Measurements from ENCODE around the gene SLC35F3. TPM values are rescaled to one million over a fixed set of nuclear protein-coding genes. Genes with fewer than 3 reads are reported as not detected.
A peak's percentile ranks its signal among the peaks of the same experiment; 100 is the strongest.

The SLC35F3 gene
- polyA plus RNA-seq, 1 of the 3 experiments (the other 2 are of a cell fraction): 0.87 TPM

GRCh38 chr1:234355782-234356510, 451.5 kb downstream of the SLC35F3 start:
- H3K9me2 ChIP-seq: no peaks in the 10 kb centered on the region
- no peaks in the 10 kb centered on the region for H3K9me3 ChIP-seq
- no peak overlapping the region for H3K9ac ChIP-seq
- no peaks in the 10 kb centered on the region for H3F3A ChIP-seq (replicated peaks; ENCODE audit: insufficient read depth)
- 73% methylated on average over 3 of the region's 3 CpGs for WGBS (ENCODE audit: low lambda C conversion rate)
- H3K4me2 ChIP-seq: peak overlapping the region; percentile 65
- H3K27ac ChIP-seq (ENCODE audit: low read depth in 2 of 2, low read length in 1 of 2): no peak overlapping the region
- TF ChIP-seq CTCF (IDR thresholded peaks at IDR 0.05) (no peak), CHD2 (IDR thresholded peaks at IDR 0.05; ENCODE audit: low read length, partially characterized antibody) (no peak), YY1 (IDR thresholded peaks at IDR 0.05; ENCODE audit: low read depth) (no peak), EP300 (IDR thresholded peaks at IDR 0.05; ENCODE audit: borderline replicate concordance in 1 of 2, low read depth in 1 of 2, low read length in 1 of 2) (no peak), MEF2A (IDR thresholded peaks at IDR 0.05; ENCODE audit: borderline replicate concordance, low read depth) (no peak), RAD21 (IDR thresholded peaks at IDR 0.05; ENCODE audit: low read length) (no peak), RCOR1 (IDR thresholded peaks at IDR 0.05; ENCODE audit: low read length) (no peak), GATA2 (CRISPR knock-in tag; IDR thresholded peaks at IDR 0.05) (no peak), FOXM1 (IDR thresholded peaks at IDR 0.05; ENCODE audit: low read depth) (no peak)
- TF ChIP-seq, protein P1, sequence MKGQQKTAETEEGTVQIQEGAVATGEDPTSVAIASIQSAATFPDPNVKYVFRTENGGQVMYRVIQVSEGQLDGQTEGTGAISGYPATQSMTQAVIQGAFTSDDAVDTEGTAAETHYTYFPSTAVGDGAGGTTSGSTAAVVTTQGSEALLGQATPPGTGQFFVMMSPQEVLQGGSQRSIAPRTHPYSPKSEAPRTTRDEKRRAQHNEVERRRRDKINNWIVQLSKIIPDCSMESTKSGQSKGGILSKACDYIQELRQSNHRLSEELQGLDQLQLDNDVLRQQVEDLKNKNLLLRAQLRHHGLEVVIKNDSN (IDR thresholded peaks at IDR 0.05; ENCODE audit: borderline replicate concordance, low read depth): no peak
- TF ChIP-seq, protein P2, sequence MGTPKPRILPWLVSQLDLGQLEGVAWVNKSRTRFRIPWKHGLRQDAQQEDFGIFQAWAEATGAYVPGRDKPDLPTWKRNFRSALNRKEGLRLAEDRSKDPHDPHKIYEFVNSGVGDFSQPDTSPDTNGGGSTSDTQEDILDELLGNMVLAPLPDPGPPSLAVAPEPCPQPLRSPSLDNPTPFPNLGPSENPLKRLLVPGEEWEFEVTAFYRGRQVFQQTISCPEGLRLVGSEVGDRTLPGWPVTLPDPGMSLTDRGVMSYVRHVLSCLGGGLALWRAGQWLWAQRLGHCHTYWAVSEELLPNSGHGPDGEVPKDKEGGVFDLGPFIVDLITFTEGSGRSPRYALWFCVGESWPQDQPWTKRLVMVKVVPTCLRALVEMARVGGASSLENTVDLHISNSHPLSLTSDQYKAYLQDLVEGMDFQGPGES (IDR thresholded peaks at IDR 0.05; ENCODE audit: low read depth, low read length): no peak
- TF ChIP-seq, protein P3, sequence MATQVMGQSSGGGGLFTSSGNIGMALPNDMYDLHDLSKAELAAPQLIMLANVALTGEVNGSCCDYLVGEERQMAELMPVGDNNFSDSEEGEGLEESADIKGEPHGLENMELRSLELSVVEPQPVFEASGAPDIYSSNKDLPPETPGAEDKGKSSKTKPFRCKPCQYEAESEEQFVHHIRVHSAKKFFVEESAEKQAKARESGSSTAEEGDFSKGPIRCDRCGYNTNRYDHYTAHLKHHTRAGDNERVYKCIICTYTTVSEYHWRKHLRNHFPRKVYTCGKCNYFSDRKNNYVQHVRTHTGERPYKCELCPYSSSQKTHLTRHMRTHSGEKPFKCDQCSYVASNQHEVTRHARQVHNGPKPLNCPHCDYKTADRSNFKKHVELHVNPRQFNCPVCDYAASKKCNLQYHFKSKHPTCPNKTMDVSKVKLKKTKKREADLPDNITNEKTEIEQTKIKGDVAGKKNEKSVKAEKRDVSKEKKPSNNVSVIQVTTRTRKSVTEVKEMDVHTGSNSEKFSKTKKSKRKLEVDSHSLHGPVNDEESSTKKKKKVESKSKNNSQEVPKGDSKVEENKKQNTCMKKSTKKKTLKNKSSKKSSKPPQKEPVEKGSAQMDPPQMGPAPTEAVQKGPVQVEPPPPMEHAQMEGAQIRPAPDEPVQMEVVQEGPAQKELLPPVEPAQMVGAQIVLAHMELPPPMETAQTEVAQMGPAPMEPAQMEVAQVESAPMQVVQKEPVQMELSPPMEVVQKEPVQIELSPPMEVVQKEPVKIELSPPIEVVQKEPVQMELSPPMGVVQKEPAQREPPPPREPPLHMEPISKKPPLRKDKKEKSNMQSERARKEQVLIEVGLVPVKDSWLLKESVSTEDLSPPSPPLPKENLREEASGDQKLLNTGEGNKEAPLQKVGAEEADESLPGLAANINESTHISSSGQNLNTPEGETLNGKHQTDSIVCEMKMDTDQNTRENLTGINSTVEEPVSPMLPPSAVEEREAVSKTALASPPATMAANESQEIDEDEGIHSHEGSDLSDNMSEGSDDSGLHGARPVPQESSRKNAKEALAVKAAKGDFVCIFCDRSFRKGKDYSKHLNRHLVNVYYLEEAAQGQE (IDR thresholded peaks at IDR 0.05; ENCODE audit: low read depth, low read length): no peak
- peak; percentile 21 for DNase-seq
- H3K4me1 ChIP-seq (ENCODE audit: control insufficient read depth in 1 of 2, insufficient read depth in 2 of 2, low read depth in 1 of 2, low read length in 1 of 2): no peaks in the 10 kb centered on the region; a peak in 1 of 4 replicates
- H3K79me2 ChIP-seq (ENCODE audit: insufficient read depth): no peaks in the 10 kb centered on the region
- ChIA-PET CTCF (interaction anchor here (0.9 kb wide), 1 partner anchor 9 kb away, joined by 4 read pairs; no protein-coding TSS in a partner anchor), POLR2A (interaction anchor here (2.6 kb wide), 1 partner anchor 18 kb away, joined by 11 read pairs; the partner anchor contains the start of gene COA6)
- H3K27me3 ChIP-seq (ENCODE audit: insufficient read depth): no peaks in the 10 kb centered on the region
- H3K4me3 ChIP-seq (ENCODE audit: low read depth in 2 of 2, low read length in 1 of 2): peak overlapping the region in 1 of 2 experiments; percentile 51; a peak in 1 of 4 replicates
- peak overlapping the region; percentile 79; the same call in 1 of the 2 replicates for H2AFZ ChIP-seq (ENCODE audit: low read depth)
- no peaks in the 10 kb centered on the region for H3K36me3 ChIP-seq (replicated peaks in 1 of 2; ENCODE audit: control insufficient read depth in 1 of 2, insufficient read depth in 2 of 2, low read length in 1 of 2)
- no peaks in the 10 kb centered on the region for H4K20me1 ChIP-seq (ENCODE audit: insufficient read depth)

All from SK-N-SH (cell line).